Smooth muscle cell (in vitro differentiated cells): ENCODE measurements around the gene PRKAR1B. TPM values are rescaled to one million over a fixed set of nuclear protein-coding genes. Genes with fewer than 3 reads are reported as not detected.

ENCODE experiments used
- DNase-seq: peaks from one replicate; lab custom pipeline; 2025; ENCODE audit not compliant: unreplicated experiment; lab: John Stamatoyannopoulos, UW
- H2AFZ ChIP-seq: fragments of 200-600 bp; sonication (generic); 2 replicates; pipeline ENCODE4 v1.6.0; 2016; ENCODE audit warnings: antibody characterized with exemption, low read depth, mild to moderate bottlenecking
- H3F3A ChIP-seq: fragments of 200-600 bp; sonication (generic); 2 replicates; pipeline ENCODE4 v1.6.0; 2017; ENCODE audit warnings: antibody characterized with exemption, low read depth
- H3K27ac ChIP-seq: fragments of 200-600 bp; sonication (generic); 2 replicates; pipeline ENCODE4 v1.5.1; 2016; ENCODE audit warnings: low read depth, mild to moderate bottlenecking
- H3K27me3 ChIP-seq: fragments of 200-600 bp; sonication (generic); 2 replicates; pipeline ENCODE4 v1.6.1; 2016; ENCODE audit warnings: low read depth, mild to moderate bottlenecking
- H3K36me3 ChIP-seq: fragments of 200-600 bp; sonication (generic); 2 replicates; pipeline ENCODE4 v1.5.1; 2016; ENCODE audit warnings: low read depth
- H3K4me1 ChIP-seq: fragments of 200-600 bp; sonication (generic); 2 replicates; pipeline ENCODE4 v1.5.1; 2016; ENCODE audit warnings: low read depth
- H3K4me2 ChIP-seq: fragments of 200-600 bp; sonication (generic); 2 replicates; pipeline ENCODE4 v1.6.0; 2016; ENCODE audit warnings: mild to moderate bottlenecking
- H3K4me3 ChIP-seq: fragments of 200-600 bp; sonication (generic); 2 replicates; pipeline ENCODE4 v1.5.1; 2016; ENCODE audit warnings: mild to moderate bottlenecking
- H3K79me2 ChIP-seq: fragments of 200-600 bp; sonication (generic); 2 replicates; pipeline ENCODE4 v1.6.0; 2016; ENCODE audit warnings: low read depth, mild to moderate bottlenecking
- H3K9ac ChIP-seq: fragments of 200-600 bp; sonication (generic); 2 replicates; pipeline ENCODE4 v1.6.0; 2016; ENCODE audit warnings: low read depth
- H3K9me3 ChIP-seq: fragments of 200-600 bp; sonication (generic); replicated peaks from 2 replicates; pipeline ENCODE4 v1.5.1; 2016; ENCODE audit warnings: low read depth
- H4K20me1 ChIP-seq: fragments of 200-600 bp; sonication (generic); 2 replicates; pipeline ENCODE4 v1.6.0; 2016; ENCODE audit warnings: low read depth
- CTCF ChIP-seq: fragments of 200-600 bp; sonication (generic); IDR thresholded peaks from 2 replicates; pipeline ENCODE4 v1.5.1; 2017; ENCODE audit warnings: borderline replicate concordance, mild to moderate bottlenecking, antibody characterized with exemption; ENCODE audit not compliant: insufficient read depth, poor library complexity, severe bottlenecking
- WGBS: methylation state at CpG from one replicate; pipeline ENCODE4 v1.1.7; 2016; ENCODE audit warnings: low lambda C conversion rate; 5-methylcytosine and 5-hydroxymethylcytosine counted together
- polyA plus RNA-seq: library from polyadenylated mRNA; unstranded; fragments of >200 nt; fragmentation: Nextera tagmentation; extraction: Ambion mirVana; gene quantifications from 2 replicates; pipeline ENCODE4 v1.2.1, GENCODE V29; 2016
- total RNA-seq: library from RNA; depleted of rRNA; stranded (reverse); fragments of >200 nt; gene quantifications from 2 replicates; pipeline ENCODE4 v1.2.3, GENCODE V29; 2014

The PRKAR1B gene
- total and polyA plus RNA-seq, 2 experiments from 2014 or later, result 5.3 to 10.1 TPM

- Histone ChIP-seq H3K4me1 (no peaks in the 10 kb centered on the region), H3K36me3 (no peaks in the 10 kb centered on the region), H3K4me3 (no peak overlapping the region), H3K27me3 (no peaks in the 10 kb centered on the region), H3F3A (no peaks in the 10 kb centered on the region), H4K20me1 (no peaks in the 10 kb centered on the region), H2AFZ (no peak overlapping the region), H3K79me2 (no peaks in the 10 kb centered on the region), H3K27ac (no peak overlapping the region), H3K4me2 (no peak overlapping the region), H3K9me3 (no peaks in the 10 kb centered on the region), H3K9ac (no peak overlapping the region)
- 91% methylated on average over 14 of the region's 14 CpGs for WGBS
- DNase-seq, result no peak
- TF ChIP-seq CTCF, result no peak
Measured at GRCh38 chr7:710161-710560, 16.9 kb downstream of the PRKAR1B start.

- H3K4me2 ChIP-seq, result no peak overlapping the region
- TF ChIP-seq CTCF, result no peak
- no peak overlapping the region for H3K4me3 ChIP-seq
- H3K9me3 ChIP-seq, result no peaks in the 10 kb centered on the region
- no peaks in the 10 kb centered on the region for H3K27me3 ChIP-seq
- WGBS, result 96% methylated on average over 17 of the region's 17 CpGs
- no peaks in the 10 kb centered on the region for H3F3A ChIP-seq
- no peaks in the 10 kb centered on the region for H3K4me1 ChIP-seq
- DNase-seq, result no peak
- no peaks in the 10 kb centered on the region for H4K20me1 ChIP-seq
- H3K27ac ChIP-seq, result no peak overlapping the region
- no peak overlapping the region for H2AFZ ChIP-seq
- H3K79me2 ChIP-seq, result no peaks in the 10 kb centered on the region
- H3K9ac ChIP-seq, result no peak overlapping the region
- H3K36me3 ChIP-seq, result no peaks in the 10 kb centered on the region
Measured at GRCh38 chr7:707296-708000, 19.6 kb downstream of the PRKAR1B start.

GRCh38 chr7:706721-707120, 20.4 kb downstream of the PRKAR1B start:
- TF ChIP-seq CTCF, result no peak
- Histone ChIP-seq H3K27me3 (no peaks in the 10 kb centered on the region), H3K36me3 (no peaks in the 10 kb centered on the region), H3K4me2 (no peak overlapping the region), H3K27ac (no peak overlapping the region), H3K4me3 (no peak overlapping the region), H3K9me3 (no peaks in the 10 kb centered on the region), H2AFZ (no peak overlapping the region), H4K20me1 (no peaks in the 10 kb centered on the region), H3K79me2 (no peaks in the 10 kb centered on the region), H3K4me1 (no peaks in the 10 kb centered on the region), H3F3A (no peaks in the 10 kb centered on the region), H3K9ac (no peak overlapping the region)
- WGBS, result 83% methylated on average over 7 of the region's 7 CpGs
- no peak for DNase-seq

- no peaks in the 10 kb centered on the region for H3F3A ChIP-seq
- no peak overlapping the region for H3K4me2 ChIP-seq
- H3K27me3 ChIP-seq, result no peaks in the 10 kb centered on the region
- H3K79me2 ChIP-seq, result no peaks in the 10 kb centered on the region
- no peak for TF ChIP-seq CTCF
- H4K20me1 ChIP-seq, result no peaks in the 10 kb centered on the region
- no peak for DNase-seq
- no peak overlapping the region for H3K4me3 ChIP-seq
- 95% methylated on average over 3 of the region's 3 CpGs for WGBS
- H2AFZ ChIP-seq, result no peak overlapping the region
- no peaks in the 10 kb centered on the region for H3K36me3 ChIP-seq
- H3K27ac ChIP-seq, result no peak overlapping the region
- no peaks in the 10 kb centered on the region for H3K9me3 ChIP-seq
- no peaks in the 10 kb centered on the region for H3K4me1 ChIP-seq
- no peak overlapping the region for H3K9ac ChIP-seq
Measured at GRCh38 chr7:703049-703448, 24.0 kb downstream of the PRKAR1B start.
